NOMO-1 treated with DMSO at 0.1 percent for 48 hours (cell line): ENCODE data around the gene PSEN1.
A peak's percentile ranks its signal among the peaks of the same experiment; 100 is the strongest.

Experiments
- DNase-seq: peaks from one replicate; lab custom pipeline; 2025; ENCODE audit not compliant: unreplicated experiment; lab: John Stamatoyannopoulos, UW

The PSEN1 gene

GRCh38 chr14:73136387-73137225, at the start of gene PSEN1:
Gene PSEN1 (plus strand): TSS chr14:73136507. CDS start chr14:73148020, 11,513 bp downstream.
- peak; percentile 94 for DNase-seq

GRCh38 chr14:73091044-73091443, 45.3 kb upstream of the PSEN1 start:
- no peak for DNase-seq

GRCh38 chr14:73097421-73097820, 38.9 kb upstream of the PSEN1 start:
- no peak for DNase-seq

GRCh38 chr14:73100334-73100733, 36.0 kb upstream of the PSEN1 start:
- no peak for DNase-seq

- DNase-seq = no peak
Observed at GRCh38 chr14:73102806-73103497, 33.4 kb upstream of the PSEN1 start.

GRCh38 chr14:73105050-73105449, 31.3 kb upstream of the PSEN1 start:
- DNase-seq = no peak

- DNase-seq = no peak
Observed at GRCh38 chr14:73105727-73106126, 30.6 kb upstream of the PSEN1 start.

GRCh38 chr14:73116079-73116665, 20.1 kb upstream of the PSEN1 start:
- DNase-seq = no peak

GRCh38 chr14:73124180-73124894, 12.0 kb upstream of the PSEN1 start:
- DNase-seq = no peak

- no peak for DNase-seq
Observed at GRCh38 chr14:73125169-73125588, 11.1 kb upstream of the PSEN1 start.

- DNase-seq = no peak
Observed at GRCh38 chr14:73125746-73126145, 10.6 kb upstream of the PSEN1 start.

- DNase-seq = no peak
Observed at GRCh38 chr14:73133795-73134194, 2.5 kb upstream of the PSEN1 start.

- no peak for DNase-seq
Observed at GRCh38 chr14:73136085-73136386, 271 bp upstream of the PSEN1 start.

- DNase-seq = no peak
Observed at GRCh38 chr14:73140811-73141323, 4.6 kb downstream of the PSEN1 start.

GRCh38 chr14:73142216-73142615, 5.9 kb downstream of the PSEN1 start:
- no peak for DNase-seq

- no peak for DNase-seq
Observed at GRCh38 chr14:73143003-73143402, 6.7 kb downstream of the PSEN1 start.

- DNase-seq = no peak
Observed at GRCh38 chr14:73143617-73144016, 7.3 kb downstream of the PSEN1 start.

GRCh38 chr14:73145371-73145770, 9.1 kb downstream of the PSEN1 start:
- DNase-seq = no peak

- DNase-seq = no peak
Observed at GRCh38 chr14:73146111-73146510, 9.8 kb downstream of the PSEN1 start.

- DNase-seq = no peak
Observed at GRCh38 chr14:73149753-73150152, 13.4 kb downstream of the PSEN1 start.

- no peak for DNase-seq
Observed at GRCh38 chr14:73153272-73153671, 17.0 kb downstream of the PSEN1 start.
